WTC11 (cell line): Measurements from ENCODE around the gene AHNAK. TPM values are rescaled to one million over a fixed set of nuclear protein-coding genes. Genes with fewer than 3 reads are reported as not detected.
A peak's percentile ranks its signal among the peaks of the same experiment; 100 is the strongest.

Experiments
- ATAC-seq: fragments of 200-7000 bp; cut with Tn5 transposase; 2 replicates; pipeline ENCODE4 v1.10.0; 2021; ENCODE audit warnings: mild to moderate bottlenecking, moderate library complexity
- CTCF ChIA-PET: fragments of 300-600 bp; sonication (Branson Sonifier 250); formaldehyde crosslinking; loops from one replicate; lab custom pipeline; 2021; ENCODE audit warnings: antibody characterized with exemption; lab: Charles Lee
- POLR2A ChIA-PET: fragments of 350-600 bp; sonication (Branson Sonifier 250); formaldehyde crosslinking; loops from one replicate; lab custom pipeline; 2021; ENCODE audit warnings: antibody characterized with exemption; lab: Charles Lee
- DNase-seq: peaks from one replicate; pipeline ENCODE4 v3.0.0; 2021; ENCODE audit warnings: low spot score
- H3K27ac Mint-ChIP-seq: 2 replicates; pipeline ENCODE4 v1.8.0; 2021; ENCODE audit warnings: mixed read lengths
- H3K27me3 Mint-ChIP-seq: 2 replicates; pipeline ENCODE4 v1.8.0; 2021; ENCODE audit warnings: low read depth, mild to moderate bottlenecking, moderate library complexity, mixed read lengths
- H3K36me3 Mint-ChIP-seq: 2 replicates; pipeline ENCODE4 v1.8.0; 2021; ENCODE audit warnings: mixed read lengths
- H3K4me1 Mint-ChIP-seq: 2 replicates; pipeline ENCODE4 v1.8.0; 2022; ENCODE audit warnings: mixed read lengths
- H3K4me3 Mint-ChIP-seq: 2 replicates; pipeline ENCODE4 v1.8.0; 2021; ENCODE audit warnings: mild to moderate bottlenecking, moderate library complexity, mixed read lengths
- H3K9me3 Mint-ChIP-seq: 2 replicates; pipeline ENCODE4 v1.8.0; 2021; ENCODE audit warnings: mixed read lengths
- AR ChIP-seq: fragments of 250-450 bp; sonication (Bioruptor Pico); IDR thresholded peaks from 2 replicates; pipeline ENCODE4 v1.9.0; 2021; ENCODE audit warnings: mild to moderate bottlenecking
- ATF2 ChIP-seq: sonication (generic); formaldehyde crosslinking; IDR thresholded peaks from 2 replicates; pipeline ENCODE4 v1.8.1; 2022; ENCODE audit warnings: low read depth, missing genetic modification reagents, borderline replicate concordance
- EMX1 ChIP-seq: fragments of 250-450 bp; sonication (Bioruptor Pico); IDR thresholded peaks from 2 replicates; pipeline ENCODE4 v1.8.0; 2021; ENCODE audit warnings: mild to moderate bottlenecking
- ESRRA ChIP-seq: sonication (generic); formaldehyde crosslinking; IDR thresholded peaks from 2 replicates; pipeline ENCODE4 v1.8.1; 2022; ENCODE audit warnings: mild to moderate bottlenecking, missing genetic modification reagents, borderline replicate concordance
- GTF2I ChIP-seq: fragments of 250-450 bp; sonication (Bioruptor Pico); conservative IDR thresholded peaks from 2 replicates; pipeline ENCODE4 v1.4.0; 2021; ENCODE audit warnings: mild to moderate bottlenecking
- JUN ChIP-seq: sonication (generic); formaldehyde crosslinking; IDR thresholded peaks from 2 replicates; pipeline ENCODE4 v1.8.0; 2023; ENCODE audit warnings: mild to moderate bottlenecking, missing genetic modification reagents
- MYBL2 ChIP-seq: sonication (generic); formaldehyde crosslinking; IDR thresholded peaks from 2 replicates; pipeline ENCODE4 v1.8.1; 2023; ENCODE audit warnings: mild to moderate bottlenecking, moderate library complexity, missing genetic modification reagents
- SMAD3 ChIP-seq: sonication (generic); formaldehyde crosslinking; IDR thresholded peaks from 2 replicates; pipeline ENCODE4 v1.8.0; 2022; ENCODE audit warnings: missing genetic modification reagents, mild to moderate bottlenecking, borderline replicate concordance
- SOX15 ChIP-seq: fragments of 250-450 bp; sonication (Bioruptor Pico); IDR thresholded peaks from 2 replicates; pipeline ENCODE4 v1.9.0; 2021; ENCODE audit warnings: mild to moderate bottlenecking
- TCF7 ChIP-seq: sonication (generic); formaldehyde crosslinking; IDR thresholded peaks from 2 replicates; pipeline ENCODE4 v1.8.0; 2022; ENCODE audit warnings: mild to moderate bottlenecking, low read depth, missing genetic modification reagents, moderate library complexity
- USF2 ChIP-seq: sonication (generic); formaldehyde crosslinking; IDR thresholded peaks from 2 replicates; pipeline ENCODE4 v1.8.1; 2023; ENCODE audit warnings: mild to moderate bottlenecking, missing genetic modification reagents, moderate library complexity
- ZBTB43 ChIP-seq: sonication (generic); formaldehyde crosslinking; IDR thresholded peaks from 2 replicates; pipeline ENCODE4 v1.8.1; 2023; ENCODE audit warnings: mild to moderate bottlenecking, missing genetic modification reagents
- ZSCAN18 ChIP-seq: fragments of 250-450 bp; sonication (Bioruptor Pico); IDR thresholded peaks from 2 replicates; pipeline ENCODE4 v2.1.2; 2022; ENCODE audit warnings: mild to moderate bottlenecking, moderate library complexity
- total RNA-seq: library from RNA; stranded (reverse); gene quantifications from 3 replicates; pipeline ENCODE4 v1.2.3, GENCODE V29; 2021

Gene AHNAK
- total RNA-seq, 1 experiment from 2014 or later, result 21.0 TPM

GRCh38 chr11:62416596-62416995 is 130.0 kb downstream of the AHNAK start (continued):
- TF ChIP-seq ATF2 (no peak), USF2 (CRISPR knock-in tag) (no peak), AR (no peak), MYBL2 (CRISPR knock-in tag) (no peak), ESRRA (CRISPR knock-in tag) (no peak), ZSCAN18 (CRISPR knock-in tag) (no peak)

GRCh38 chr11:62413060-62413696 is 133.4 kb downstream of the AHNAK start:
- Mint-ChIP-seq H3K4me1 (no peaks in the 10 kb centered on the region), H3K9me3 (no peaks in the 10 kb centered on the region), H3K27ac (no peak overlapping the region), H3K36me3 (no peaks in the 10 kb centered on the region)
- ATAC-seq (0 out of 2 replicates have a peak, but pooled peaks have one; percentile 32), DNase-seq (no peak)
- POLR2A ChIA-PET, result no interaction called here
- TF ChIP-seq SOX15 (no peak), GTF2I (CRISPR knock-in tag) (no peak), TCF7 (CRISPR knock-in tag) (no peak), JUN (CRISPR knock-in tag) (no peak), SMAD3 (CRISPR knock-in tag) (no peak), ZBTB43 (CRISPR knock-in tag) (no peak), AR (no peak), ATF2 (no peak), EMX1 (no peak)
- TF ChIP-seq, all 79 proteins: peak for 0
- Mint-ChIP-seq H3K27me3 (no peaks in the 10 kb centered on the region; the same call in 1 of the 2 replicates), H3K4me3 (no peak overlapping the region)
- CTCF ChIA-PET, result interaction anchor here (0.6 to 3.4 kb wide), 6 partner anchors 9 to 180 kb away, joined by 3 to 21 read pairs (median 5); no protein-coding TSS in a partner anchor
